H1 (cell line): ENCODE measurements around the gene PRKAG3. TPM values are rescaled to one million over a fixed set of nuclear protein-coding genes. Genes with fewer than 3 reads are reported as not detected.

ENCODE experiments used
- CTCF ChIA-PET: fragments of 300-600 bp; sonication (Branson Sonifier 250); formaldehyde crosslinking; loops from one replicate; lab custom pipeline; 2021; ENCODE audit not compliant: partially characterized antibody; lab: Charles Lee
- POLR2A ChIA-PET: fragments of 300-600 bp; sonication (Branson Sonifier 250); formaldehyde crosslinking; loops from one replicate; lab custom pipeline; 2021; ENCODE audit warnings: inconsistent platforms; ENCODE audit not compliant: partially characterized antibody; lab: Charles Lee
- DNase-seq, 2 experiments: peaks; one replicate each; pipeline versions ENCODE4 v3.0.0 to v3.0.0-alpha.2; 2010 to 2022; ENCODE audit warnings: low spot score in 2 of 2, low read depth in 1 of 2, mixed read lengths in 1 of 2
- FAIRE-seq: peaks from 2 replicates; lab custom pipeline; 2011; peaks lifted over from hg19 to GRCh38; lab: Jason Lieb, UNC
- H2AFZ ChIP-seq: 2 replicates; pipeline ENCODE4 v1.8.1; 2012; ENCODE audit warnings: low read length, inconsistent platforms
- H2AK5ac ChIP-seq: 2 replicates; pipeline ENCODE4 v1.6.1; 2013; ENCODE audit warnings: low read depth, low read length
- H2BK120ac ChIP-seq: replicated peaks from 2 replicates; pipeline ENCODE3; 2013; ENCODE audit warnings: low read depth, low read length, inconsistent platforms
- H2BK12ac ChIP-seq: 2 replicates; pipeline ENCODE4 v1.6.1; 2013; ENCODE audit warnings: low read depth, low read length
- H2BK15ac ChIP-seq: 2 replicates; pipeline ENCODE4 v1.6.1; 2013; ENCODE audit warnings: low read length
- H2BK20ac ChIP-seq: 2 replicates; pipeline ENCODE4 v1.6.1; 2013; ENCODE audit warnings: low read length
- H2BK5ac ChIP-seq: 2 replicates; pipeline ENCODE4 v1.6.1; 2013; ENCODE audit warnings: low read depth, low read length
- H3K14ac ChIP-seq: 2 replicates; pipeline ENCODE4 v1.6.1; 2013; ENCODE audit warnings: inconsistent platforms; ENCODE audit not compliant: insufficient read length
- H3K18ac ChIP-seq: 2 replicates; pipeline ENCODE4 v1.6.1; 2013; ENCODE audit warnings: low read length; ENCODE audit errors: extremely low read depth
- H3K23ac ChIP-seq: 2 replicates; pipeline ENCODE4 v1.6.1; 2013; ENCODE audit warnings: inconsistent platforms; ENCODE audit not compliant: insufficient read length
- H3K23me2 ChIP-seq: 2 replicates; pipeline ENCODE4 v1.6.1; 2013; ENCODE audit warnings: low read depth, low read length
- H3K27ac ChIP-seq: 2 replicates; pipeline ENCODE4 v1.6.1; 2011; ENCODE audit warnings: low read depth, low read length, inconsistent platforms
- H3K27me3 ChIP-seq, 4 experiments: replicated peaks in 1 of 4; 1 replicate in 1 of 4; 2 replicates in 3 of 4; pipeline versions ENCODE4 v1.6.1 to v1.8.1; 2011 to 2013; ENCODE audit warnings: low read length in 3 of 4, mild to moderate bottlenecking in 3 of 4, inconsistent platforms in 2 of 4, mixed read lengths in 2 of 4, moderate library complexity in 1 of 4; ENCODE audit not compliant: control insufficient read depth in 3 of 4, insufficient read depth in 3 of 4; ENCODE audit errors: extremely low read depth in 1 of 4
- H3K36me3 ChIP-seq, 4 experiments: 2 replicates each; pipeline versions ENCODE4 v1.6.1 to v1.8.1; 2011 to 2013; ENCODE audit warnings: mild to moderate bottlenecking in 4 of 4, low read length in 3 of 4, moderate library complexity in 2 of 4, control low read depth in 1 of 4, inconsistent platforms in 1 of 4; ENCODE audit not compliant: insufficient read depth in 4 of 4, control insufficient read depth in 2 of 4
- H3K4ac ChIP-seq: replicated peaks from 2 replicates; pipeline ENCODE3; 2013; ENCODE audit warnings: low read length, low read depth, mixed read lengths, inconsistent platforms; ENCODE audit not compliant: insufficient read length
- H3K4me1 ChIP-seq, 4 experiments: replicated peaks in 1 of 4; 1 replicate in 1 of 4; 2 replicates in 3 of 4; pipeline versions ENCODE4 v1.6.1 to v1.8.1; 2011 to 2013; ENCODE audit warnings: low read length in 3 of 4, inconsistent platforms in 2 of 4, mixed read lengths in 1 of 4; ENCODE audit not compliant: insufficient read depth in 4 of 4, control insufficient read depth in 3 of 4
- H3K4me2 ChIP-seq, 2 experiments: 2 replicates each; pipeline versions ENCODE4 v1.6.1 to v1.8.1; 2011 to 2013; ENCODE audit warnings: low read depth in 2 of 2, low read length in 2 of 2, control low read depth in 1 of 2, inconsistent platforms in 1 of 2, mild to moderate bottlenecking in 1 of 2; ENCODE audit not compliant: insufficient read depth in 1 of 2
- H3K4me3 ChIP-seq, 4 experiments: fragments of 200-600, 300-600 bp in 1 of 4; sonication (generic), shearing (Covaris generic), sonication (Bioruptor Twin) in 1 of 4; 2 replicates each; pipeline versions ENCODE4 v1.5.1 to v1.8.1; 2011 to 2016; ENCODE audit warnings: low read length in 4 of 4, low read depth in 3 of 4, control low read depth in 2 of 4, inconsistent platforms in 2 of 4, mild to moderate bottlenecking in 2 of 4, mixed read lengths in 1 of 4, moderate library complexity in 1 of 4; ENCODE audit not compliant: insufficient read depth in 2 of 4; ENCODE audit errors: extremely low read depth in 1 of 4
- H3K56ac ChIP-seq: replicated peaks from 2 replicates; pipeline ENCODE3; 2013; ENCODE audit warnings: low read depth, mild to moderate bottlenecking, mixed read lengths, low read length, inconsistent platforms; ENCODE audit not compliant: insufficient read length
- H3K79me1 ChIP-seq: 2 replicates; pipeline ENCODE4 v1.6.1; 2013; ENCODE audit warnings: low read depth, low read length, control low read depth
- H3K79me2 ChIP-seq, 2 experiments: 2 replicates each; pipeline versions ENCODE4 v1.6.1 to v1.8.1; 2012 to 2013; ENCODE audit warnings: low read length in 2 of 2, mild to moderate bottlenecking in 2 of 2, inconsistent platforms in 1 of 2; ENCODE audit not compliant: insufficient read depth in 2 of 2, control insufficient read depth in 1 of 2
- H3K9ac ChIP-seq, 4 experiments: replicated peaks in 1 of 4; 1 replicate in 1 of 4; 2 replicates in 3 of 4; pipeline versions ENCODE4 v1.6.1 to v1.8.1; 2011 to 2013; ENCODE audit warnings: low read depth in 3 of 4, low read length in 3 of 4, control low read depth in 2 of 4, mild to moderate bottlenecking in 2 of 4, moderate library complexity in 2 of 4, inconsistent platforms in 1 of 4; ENCODE audit errors: extremely low read depth in 1 of 4
- H3K9me3 ChIP-seq, 2 experiments: 2 replicates each; pipeline versions ENCODE4 v1.6.1 to v1.8.1; 2012 to 2013; ENCODE audit warnings: mild to moderate bottlenecking in 2 of 2, moderate library complexity in 2 of 2, control low read depth in 1 of 2, inconsistent platforms in 1 of 2, low read depth in 1 of 2, low read length in 1 of 2, mixed read lengths in 1 of 2; ENCODE audit not compliant: insufficient read depth in 2 of 2
- H4K20me1 ChIP-seq, 2 experiments: replicated peaks in 1 of 2; 2 replicates each; pipeline versions ENCODE3 to v1.8.1; 2011 to 2013; ENCODE audit warnings: inconsistent platforms in 2 of 2, low read length in 2 of 2, mild to moderate bottlenecking in 1 of 2; ENCODE audit not compliant: insufficient read depth in 2 of 2, control insufficient read depth in 1 of 2
- H4K5ac ChIP-seq: 2 replicates; pipeline ENCODE4 v1.6.1; 2013; ENCODE audit warnings: low read length, low read depth, mixed read lengths, inconsistent platforms; ENCODE audit not compliant: insufficient read length
- H4K8ac ChIP-seq: 2 replicates; pipeline ENCODE4 v1.8.0; 2013; ENCODE audit warnings: mild to moderate bottlenecking, moderate library complexity, low read length, inconsistent platforms; ENCODE audit not compliant: insufficient read depth; ENCODE audit errors: extremely low read depth
- H4K91ac ChIP-seq: replicated peaks from 2 replicates; pipeline ENCODE3; 2013; ENCODE audit warnings: low read length, mixed read lengths, inconsistent platforms; ENCODE audit not compliant: insufficient read length
- ATF3 ChIP-seq: IDR thresholded peaks from 2 replicates; pipeline ENCODE4 v1.6.1; 2011; ENCODE audit warnings: low read depth, mild to moderate bottlenecking, low read length; ENCODE audit not compliant: insufficient read depth
- CREB1 ChIP-seq: IDR thresholded peaks from 2 replicates; pipeline ENCODE4 v1.6.1; 2012; ENCODE audit warnings: inconsistent platforms
- RFX5 ChIP-seq: IDR thresholded peaks from 2 replicates; pipeline ENCODE4 v1.6.1; 2011; ENCODE audit warnings: low read depth, low read length, improper control_type of control experiment, borderline replicate concordance
- WGBS, 2 experiments: shearing (Covaris generic) in 1 of 2; methylation state at CpG; one replicate each; pipeline versions ENCODE4 v1.1.6 to v1.1.7; 2013 to 2015; ENCODE audit warnings: low lambda C conversion rate in 2 of 2, mixed read lengths in 2 of 2, inconsistent platforms in 1 of 2, low coverage in 1 of 2, missing lambda C conversion rate in 1 of 2; ENCODE audit not compliant: insufficient replicate concordance in 2 of 2, insufficient coverage in 1 of 2, insufficient read length in 1 of 2; ENCODE audit errors: extremely low coverage in 1 of 2, missing lambda C conversion rate in 1 of 2; 5-methylcytosine and 5-hydroxymethylcytosine counted together
- polyA plus RNA-seq, 7 experiments: library from polyadenylated mRNA; depleted of rRNA in 3 of 7; stranded (reverse) in 5 of 7; unstranded in 2 of 7; fragments of >200 nt in 5 of 7; fragments of 200-250 nt in 2 of 7; gene quantifications; 1 replicate in 5 of 7; 2 replicates in 1 of 7; 4 replicates in 1 of 7; pipeline versions ENCODE4 v1.2.1 to v1.2.3, GENCODE V29; 2011 to 2013; ENCODE audit warnings: missing spikeins in 2 of 7, mixed read lengths in 2 of 7
- total RNA-seq: library from RNA; stranded (reverse); fragmentation: NEBNext Ultra II Directional; extraction: Animal tissue kit (Norgen Biotek cat#: 25700); gene quantifications from 2 replicates; pipeline ENCODE4 v1.2.1, GENCODE V29; 2021

The PRKAG3 gene
- total and polyA plus RNA-seq, 2 of the 8 experiments (the other 6 are each of a cell fraction or from before 2014, with no cell fraction given): not detected

GRCh38 chr2:218875692-218876246 lies 44.2 kb upstream of the PRKAG3 start:
- H3K18ac ChIP-seq: no peak overlapping the region
- CTCF ChIA-PET: interaction anchor here (0.7 to 21.8 kb wide), 45 partner anchors 12 to 281 kb away, joined by 3 to 783 read pairs (median 5); partner anchors contain the start of genes CDK5R2, CRYBA2, FEV and WNT6
- POLR2A ChIA-PET: interaction anchor here (0.6 to 2.2 kb wide), 6 partner anchors 16 to 119 kb away, joined by 3 to 9 read pairs (median 3); no protein-coding TSS in a partner anchor

More at GRCh38 chr2:218875692-218876246, 44.2 kb upstream of the PRKAG3 start:
- Histone ChIP-seq H3K4me2 (no peak overlapping the region), H4K5ac (no peak overlapping the region), H3K27me3 (peaks cover 97 to 100% (median 99%) of the 10 kb centered on the region in 4 experiments), H3K9me3 (no peaks in the 10 kb centered on the region; a peak in 1 of 4 replicates), H3K23me2 (peaks cover 6% of the 10 kb centered on the region; the same call in 1 of the 2 replicates), H4K20me1 (peaks cover 14 to 33% of the 10 kb centered on the region in 2 experiments), H2BK5ac (no peak overlapping the region), H3K79me2 (no peaks in the 10 kb centered on the region), H3K36me3 (peaks cover 0 to 12% (median 0%) of the 10 kb centered on the region in 4 experiments; a peak in 1 of 8 replicates), H3K9ac (no peak overlapping the region), H3K23ac (no peak overlapping the region), H3K4me3 (no peak overlapping the region), H3K4me1 (peaks cover 0 to 48% (median 27%) of the 10 kb centered on the region in 4 experiments; a peak in 6 of 7 replicates), H4K91ac (no peak overlapping the region), H3K4ac (no peak overlapping the region), H2BK120ac (no peak overlapping the region), H3K56ac (no peak overlapping the region), H2AFZ (no peak overlapping the region), H4K8ac (no peak overlapping the region), H3K79me1 (no peaks in the 10 kb centered on the region), H3K27ac (no peak overlapping the region), H3K14ac (no peak overlapping the region), H2BK20ac (no peak overlapping the region), H2BK15ac (no peak overlapping the region), H2BK12ac (no peak overlapping the region), H2AK5ac (no peak overlapping the region)
- DNase-seq: no peak
- TF ChIP-seq ATF3 (no peak), CREB1 (no peak), RFX5 (no peak)
- WGBS, 2 experiments: 17% methylated on average over 2 of the region's 2 CpGs; no CpG with 5 or more reads in 1 of the 2 experiments
- FAIRE-seq: no peak
